AG09309 (cell line): ENCODE measurements around the gene UBR3.
"Not testable (repeated sequence)": the region's sequence is repeated elsewhere in the genome, so short reads cannot be mapped to it uniquely, and the experiment has no call there.

ENCODE experiments used
- DNase-seq: peaks from one replicate; pipeline ENCODE4 v3.0.0-alpha.2; 2010; ENCODE audit warnings: low read depth
- H3K4me3 ChIP-seq: 2 replicates; pipeline ENCODE4 v1.5.1; 2011; ENCODE audit warnings: mild to moderate bottlenecking, low read depth, low read length, moderate library complexity; ENCODE audit not compliant: control insufficient read depth
- CTCF ChIP-seq: IDR thresholded peaks from 2 replicates; pipeline ENCODE4 v1.5.1; 2011; ENCODE audit warnings: mild to moderate bottlenecking, low read depth, low read length, inconsistent platforms; ENCODE audit not compliant: insufficient read depth, control insufficient read depth; ENCODE audit errors: missing control alignments

UBR3 gene

DNA sequence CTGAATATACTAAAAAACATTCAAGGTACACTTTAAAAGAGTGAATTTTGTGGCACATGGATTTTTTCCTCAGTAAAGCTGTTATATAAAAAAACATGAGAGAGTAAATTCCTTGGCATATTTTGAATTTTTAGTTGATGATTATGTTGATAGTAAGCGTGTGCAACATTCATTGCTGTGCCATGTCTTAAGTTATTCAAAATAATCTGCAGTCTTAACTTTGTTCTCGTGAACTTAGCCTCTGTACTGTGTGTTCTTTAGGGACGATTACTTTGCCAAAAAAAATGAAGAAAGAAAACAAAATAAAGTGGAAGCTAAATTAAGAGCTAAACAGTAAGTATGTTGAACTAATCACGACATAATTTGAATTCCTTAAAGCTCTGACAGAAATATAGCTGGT, 19.0 kb upstream of the UBR3 start:
- H3K4me3 ChIP-seq: no peak overlapping the region
- DNase-seq: no peak
- TF ChIP-seq CTCF: no peak

DNA sequence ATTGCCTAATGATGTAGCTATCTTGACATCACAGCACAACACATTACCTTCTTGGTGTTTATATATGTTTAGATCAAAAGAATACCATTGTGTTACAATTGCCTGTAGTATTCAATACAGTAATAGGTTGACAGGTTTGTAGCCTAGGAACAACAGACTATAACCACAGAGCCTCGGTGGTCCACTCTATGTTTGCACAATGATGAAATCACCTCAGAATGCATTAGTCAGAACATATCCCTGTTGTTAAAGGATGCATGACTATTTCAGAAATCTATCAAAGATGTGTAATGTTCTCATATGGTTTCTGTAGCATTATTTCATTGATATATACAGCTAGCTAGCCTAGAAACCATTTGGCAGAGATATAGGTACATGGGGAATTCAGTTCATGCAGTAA, 11.4 kb upstream of the UBR3 start:
- DNase-seq: no peak
- TF ChIP-seq CTCF: no peak

DNA sequence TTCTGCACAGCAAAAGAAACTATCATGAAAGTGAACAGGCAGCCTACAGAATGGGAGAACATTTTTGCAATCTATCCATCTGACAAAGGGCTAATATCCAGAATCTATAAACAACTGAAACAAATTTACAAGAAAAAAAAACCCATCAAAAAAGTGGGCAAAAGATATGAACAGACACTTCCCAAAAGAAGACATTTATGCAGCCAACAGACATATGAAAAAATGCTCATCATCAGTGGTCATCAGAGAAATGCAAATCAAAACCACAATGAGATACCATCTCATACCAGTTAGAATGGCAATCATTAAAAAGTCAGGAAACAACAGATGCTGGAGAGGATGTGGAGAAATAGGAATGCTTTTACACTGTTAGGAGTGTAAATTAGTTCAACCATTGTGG, 10.3 kb upstream of the UBR3 start:
- DNase-seq, H3K4me3 ChIP-seq: not testable (repeated sequence)

More for the DNA sequence above, 11.4 kb upstream of the UBR3 start:
- no peak overlapping the region for H3K4me3 ChIP-seq

GRCh38 chr2:169817369-169817768, 9.9 kb upstream of the UBR3 start:
- H3K4me3 ChIP-seq, DNase-seq: not testable (repeated sequence)

DNA sequence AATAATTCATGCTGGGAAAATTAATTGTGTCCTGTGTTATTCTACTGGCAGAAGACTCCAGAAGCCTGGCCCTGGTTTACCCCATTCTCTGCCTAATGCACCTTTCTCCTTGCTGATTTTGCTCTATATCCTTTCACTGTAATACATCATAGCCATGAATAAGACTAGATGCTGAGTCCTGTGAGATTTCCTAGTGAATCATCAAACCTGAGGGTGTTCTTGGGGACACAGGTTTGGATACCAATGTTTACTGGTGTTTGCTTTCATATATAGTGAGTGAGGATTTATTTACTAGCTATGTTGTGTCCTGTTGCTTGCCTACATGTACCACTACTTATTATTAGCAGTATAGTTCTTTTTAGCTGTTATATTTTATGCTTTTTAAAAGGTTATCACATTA, 9.0 kb upstream of the UBR3 start:
- H3K4me3 ChIP-seq: no peak overlapping the region
- no peak for DNase-seq
- no peak for TF ChIP-seq CTCF

DNA sequence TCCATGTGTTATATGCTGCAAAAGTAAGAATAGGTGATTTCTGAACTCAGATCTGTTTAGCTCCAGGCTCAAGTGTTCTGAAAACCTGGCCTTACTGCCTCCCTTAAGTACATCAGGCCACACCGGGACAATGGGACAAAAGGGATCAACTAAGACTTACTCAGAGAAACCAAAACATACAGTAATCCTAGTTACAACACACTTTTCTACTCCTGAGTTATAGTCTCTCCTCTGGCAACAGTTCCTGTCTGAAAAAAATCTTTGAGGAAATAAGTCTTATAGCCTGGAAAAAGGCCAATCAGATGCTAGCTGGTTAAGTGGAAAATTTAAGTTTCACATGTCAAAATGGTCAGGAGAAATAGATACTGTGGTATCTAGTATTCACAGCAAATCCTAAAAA, 8.1 kb upstream of the UBR3 start:
- no peak for TF ChIP-seq CTCF
- no peak overlapping the region for H3K4me3 ChIP-seq
- no peak for DNase-seq

DNA sequence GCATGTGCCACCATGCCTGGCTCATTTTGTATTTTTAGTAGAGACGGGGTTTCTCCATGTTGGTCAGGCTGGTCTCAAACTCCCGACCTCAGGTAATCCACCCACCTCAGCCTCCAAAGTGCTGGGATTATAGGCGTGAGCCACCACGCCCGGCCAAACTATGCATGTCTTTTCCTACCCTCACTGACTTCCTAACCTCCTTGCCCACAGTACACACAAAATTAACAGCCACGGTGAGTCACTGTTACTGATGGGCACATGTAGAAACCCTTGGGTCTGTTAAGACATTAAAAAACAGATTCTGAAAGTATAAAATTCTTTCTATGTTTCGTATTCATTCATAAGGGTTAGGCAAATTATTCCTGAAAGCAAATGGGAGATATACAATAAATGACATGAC, 7.2 kb upstream of the UBR3 start:
- H3K4me3 ChIP-seq, DNase-seq: not testable (repeated sequence)

DNA sequence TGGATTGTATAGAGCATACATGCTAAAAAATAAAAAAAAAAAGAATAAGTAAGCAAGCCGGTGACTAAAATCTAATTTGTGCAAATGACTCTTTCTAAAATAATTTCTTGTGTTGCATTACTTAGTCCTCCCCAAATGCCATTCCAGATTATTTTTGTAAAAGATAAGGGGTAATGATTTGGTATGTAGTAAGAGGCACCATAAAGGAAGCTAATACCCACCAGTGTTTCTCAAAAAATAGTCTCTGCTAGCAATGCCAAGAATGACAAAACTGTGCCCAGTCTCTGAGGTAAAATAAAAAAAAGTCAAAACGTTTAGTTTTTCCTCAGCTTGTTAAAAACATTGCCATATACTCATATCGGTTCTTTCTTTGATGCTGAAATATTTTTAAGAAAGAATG, 5.2 kb upstream of the UBR3 start:
- TF ChIP-seq CTCF: no peak
- H3K4me3 ChIP-seq: no peak overlapping the region
- no peak for DNase-seq
